Ishikawa (cell line): Measurements from ENCODE around the gene KCNQ1.

Source experiments
- CEBPB ChIP-seq: IDR thresholded peaks from 2 replicates; pipeline ENCODE4 v1.6.1; 2012
- CREB1 ChIP-seq: IDR thresholded peaks from 2 replicates; pipeline ENCODE4 v1.6.1; 2012; ENCODE audit warnings: low read depth
- EGR1 ChIP-seq: IDR thresholded peaks from 2 replicates; pipeline ENCODE4 v1.6.1; 2012
- EP300 ChIP-seq: IDR thresholded peaks from 2 replicates; pipeline ENCODE4 v1.6.1; 2012; ENCODE audit warnings: borderline replicate concordance
- FOXM1 ChIP-seq: IDR thresholded peaks from 2 replicates; pipeline ENCODE4 v1.6.1; 2012; ENCODE audit warnings: low read depth, borderline replicate concordance
- MAX ChIP-seq: IDR thresholded peaks from 2 replicates; pipeline ENCODE4 v1.6.1; 2012
- NFIC ChIP-seq: IDR thresholded peaks from 2 replicates; pipeline ENCODE4 v1.6.1; 2012
- RAD21 ChIP-seq: IDR thresholded peaks from 2 replicates; pipeline ENCODE4 v1.6.1; 2012; ENCODE audit warnings: low read depth
- REST ChIP-seq: IDR thresholded peaks from 2 replicates; pipeline ENCODE4 v1.6.1; 2012; ENCODE audit warnings: low read depth, mild to moderate bottlenecking
- TAF1 ChIP-seq: IDR thresholded peaks from 2 replicates; pipeline ENCODE4 v1.6.1; 2012; ENCODE audit warnings: low read depth, mild to moderate bottlenecking
- TCF12 ChIP-seq: IDR thresholded peaks from 2 replicates; pipeline ENCODE4 v1.6.1; 2012; ENCODE audit warnings: low read depth
- TEAD4 ChIP-seq: IDR thresholded peaks from 2 replicates; pipeline ENCODE4 v1.6.1; 2012
- YY1 ChIP-seq: IDR thresholded peaks from 2 replicates; pipeline ENCODE4 v1.6.1; 2012; ENCODE audit warnings: low read depth
- ZBTB7A ChIP-seq: IDR thresholded peaks from 2 replicates; pipeline ENCODE4 v1.6.1; 2012; ENCODE audit warnings: low read depth
- TF ChIP-seq, protein P1 (sequence below): IDR thresholded peaks from 2 replicates; pipeline ENCODE4 v1.6.1; 2012

The KCNQ1 gene

DNA sequence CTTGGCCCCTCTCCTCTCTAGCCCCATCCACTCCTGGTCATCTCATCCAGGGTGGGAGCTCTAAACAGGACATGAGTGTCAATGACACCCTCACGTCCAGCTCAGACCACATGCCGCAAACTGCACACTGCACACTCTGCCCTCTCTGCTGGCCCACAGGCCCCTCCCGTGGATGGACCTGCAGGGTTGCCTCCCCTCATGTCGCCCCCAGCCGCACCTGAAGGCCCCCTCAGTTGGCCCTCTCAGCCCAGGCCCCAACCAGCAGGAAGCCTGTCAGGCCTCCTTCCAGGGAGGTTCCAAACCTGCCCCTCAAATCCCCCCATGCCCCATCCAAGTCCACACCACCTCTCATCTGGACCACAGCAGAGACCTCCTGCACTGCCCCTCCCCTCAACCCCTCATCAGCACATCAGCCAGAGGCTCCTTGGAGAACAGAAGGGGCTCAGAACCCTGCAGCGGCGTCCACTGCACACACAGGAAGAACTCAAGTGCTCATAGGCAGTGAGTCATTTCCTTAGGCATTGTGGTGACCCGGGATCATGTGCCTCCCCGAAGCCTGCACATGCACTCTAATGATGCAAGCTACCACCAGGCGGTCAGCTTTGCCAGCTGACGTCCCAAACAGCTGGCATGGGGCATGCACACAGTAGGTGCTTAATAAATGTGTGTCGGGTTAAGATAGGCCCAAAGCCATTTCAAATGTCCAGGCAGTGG, 453.7 kb downstream of the KCNQ1 start:
- no peak for TF ChIP-seq REST
- TF ChIP-seq, protein P1, sequence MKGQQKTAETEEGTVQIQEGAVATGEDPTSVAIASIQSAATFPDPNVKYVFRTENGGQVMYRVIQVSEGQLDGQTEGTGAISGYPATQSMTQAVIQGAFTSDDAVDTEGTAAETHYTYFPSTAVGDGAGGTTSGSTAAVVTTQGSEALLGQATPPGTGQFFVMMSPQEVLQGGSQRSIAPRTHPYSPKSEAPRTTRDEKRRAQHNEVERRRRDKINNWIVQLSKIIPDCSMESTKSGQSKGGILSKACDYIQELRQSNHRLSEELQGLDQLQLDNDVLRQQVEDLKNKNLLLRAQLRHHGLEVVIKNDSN = peak; percentile 72
- peak; percentile 45; the same call in 1 of the 2 replicates for TF ChIP-seq CEBPB
- no peak for TF ChIP-seq YY1
- no peak for TF ChIP-seq NFIC
- no peak for TF ChIP-seq TAF1
- TF ChIP-seq CREB1 = no peak
- TF ChIP-seq RAD21 = no peak
- TF ChIP-seq TEAD4 = no peak
- peak; percentile 36; the same call in 1 of the 2 replicates for TF ChIP-seq TCF12
- no peak; the same call in 1 of the 2 replicates for TF ChIP-seq EP300
- TF ChIP-seq EGR1 = no peak
- peak; percentile 97 for TF ChIP-seq MAX
- TF ChIP-seq FOXM1 = no peak
- no peak for TF ChIP-seq ZBTB7A
